GM18868 (cell line): ENCODE data around the gene EML4.
"Not testable (repeated sequence)": the region's sequence is repeated elsewhere in the genome, so short reads cannot be mapped to it uniquely, and the experiment has no call there.

Source experiments
- ATAC-seq: cut with Tn5 transposase; IDR thresholded peaks from one replicate; pipeline ENCODE4 v1.9.1; 2021; ENCODE audit warnings: mild to moderate bottlenecking, moderate library complexity; ENCODE audit not compliant: unreplicated experiment

EML4 gene

GRCh38 chr2:42169100-42169873, at the start of gene EML4:
Gene EML4 (plus strand): TSS chr2:42169353. CDS start chr2:42169612, 259 bp downstream.
- ATAC-seq, result peak; percentile 86

- ATAC-seq, result no peak
Measured at GRCh38 chr2:42123426-42123825, 45.7 kb upstream of the EML4 start.

- peak; percentile 61 for ATAC-seq
Measured at GRCh38 chr2:42124011-42124785, 45.0 kb upstream of the EML4 start.

- ATAC-seq, result no peak
Measured at GRCh38 chr2:42125841-42126594, 43.1 kb upstream of the EML4 start.

GRCh38 chr2:42126873-42127272, 42.3 kb upstream of the EML4 start:
- not testable (repeated sequence) for ATAC-seq

GRCh38 chr2:42127425-42128424, 41.4 kb upstream of the EML4 start:
- peak; percentile 69 for ATAC-seq

- peak; percentile 15 for ATAC-seq
Measured at GRCh38 chr2:42128721-42129486, 40.2 kb upstream of the EML4 start.

- ATAC-seq, result no peak
Measured at GRCh38 chr2:42129487-42129852, 39.7 kb upstream of the EML4 start.

GRCh38 chr2:42129947-42130346, 39.2 kb upstream of the EML4 start:
- ATAC-seq, result no peak

- ATAC-seq, result not testable (repeated sequence)
Measured at GRCh38 chr2:42130858-42131257, 38.3 kb upstream of the EML4 start.

GRCh38 chr2:42132191-42132965, 36.8 kb upstream of the EML4 start:
- ATAC-seq, result no peak

GRCh38 chr2:42132966-42133641, 36.0 kb upstream of the EML4 start:
- ATAC-seq, result peak; percentile 84

- ATAC-seq, result no peak
Measured at GRCh38 chr2:42133771-42134195, 35.4 kb upstream of the EML4 start.

GRCh38 chr2:42134401-42134932, 34.7 kb upstream of the EML4 start:
- not testable (repeated sequence) for ATAC-seq

GRCh38 chr2:42135381-42136312, 33.5 kb upstream of the EML4 start:
- ATAC-seq, result no peak

- ATAC-seq, result no peak
Measured at GRCh38 chr2:42136782-42137124, 32.4 kb upstream of the EML4 start.
